Measurements from ENCODE around the gene SLC1A3.

DNA sequence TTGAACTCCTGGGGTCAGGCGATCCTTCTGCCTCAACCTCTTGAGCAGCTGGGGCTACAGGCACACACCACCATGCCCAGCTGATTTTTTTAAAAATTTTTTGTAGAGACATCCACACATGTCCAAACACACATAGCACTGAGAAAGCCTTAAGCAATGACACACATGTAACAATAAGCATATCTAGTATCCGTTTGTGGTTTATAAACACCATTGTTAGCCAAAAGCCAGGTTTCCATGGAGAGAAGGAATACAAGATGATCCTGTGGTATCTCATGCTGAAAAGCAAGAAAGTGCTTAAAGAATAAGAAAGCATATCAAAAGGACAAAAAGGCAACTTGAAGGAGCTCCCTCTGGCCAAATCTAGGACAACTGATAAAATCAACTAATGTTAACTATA, 29.7 kb upstream of the SLC1A3 start:
- TF ChIP-seq CTCF (IDR thresholded peaks at IDR 0.05): no peak
- no peak for TF ChIP-seq EZH2 (IDR thresholded peaks at IDR 0.05)
